Activated naive CD8-positive, alpha-beta T cell treated with anti-CD3 and anti-CD28 coated beads, Interleukin-2, amount 10 ng/mL, durations not matched to agents 7 days and 5 days (primary cell): ENCODE measurements around the gene PDIK1L. TPM values are rescaled to one million over a fixed set of nuclear protein-coding genes. Genes with fewer than 3 reads are reported as not detected.
"Not testable (repeated sequence)": the region's sequence is repeated elsewhere in the genome, so short reads cannot be mapped to it uniquely, and the experiment has no call there.

Experiments
- ATAC-seq: fragments of 150-1000 bp; cut with Tn5 transposase; one replicate; pipeline ENCODE4 v1.10.0; 2021; ENCODE audit warnings: low read depth, moderate library complexity
- POLR2A ChIA-PET: fragments of 350-600 bp; sonication (Branson Sonifier 250); formaldehyde crosslinking; loops from one replicate; lab custom pipeline; 2021; ENCODE audit warnings: antibody characterized with exemption; lab: Charles Lee
- DNase-seq: peaks from one replicate; pipeline ENCODE4 v3.0.0; 2021
- H3K27ac Mint-ChIP-seq: one replicate; pipeline ENCODE4 v1.8.0; 2022; ENCODE audit warnings: mild to moderate bottlenecking, mixed read lengths
- H3K27me3 Mint-ChIP-seq: one replicate; pipeline ENCODE4 v1.8.0; 2022; ENCODE audit warnings: mild to moderate bottlenecking, moderate library complexity, mixed read lengths
- H3K36me3 Mint-ChIP-seq: one replicate; pipeline ENCODE4 v1.8.0; 2021; ENCODE audit warnings: mild to moderate bottlenecking, mixed read lengths
- H3K4me1 Mint-ChIP-seq: one replicate; pipeline ENCODE4 v1.8.0; 2021; ENCODE audit warnings: mixed read lengths
- H3K4me3 Mint-ChIP-seq: one replicate; pipeline ENCODE4 v1.8.0; 2022; ENCODE audit warnings: mild to moderate bottlenecking, moderate library complexity, mixed read lengths
- H3K9me3 Mint-ChIP-seq: one replicate; pipeline ENCODE4 v1.8.0; 2021; ENCODE audit warnings: mixed read lengths
- total RNA-seq, 2 experiments: library from RNA; stranded (reverse); gene quantifications; one replicate each; pipeline ENCODE4 v1.2.3, GENCODE V29; 2021

Gene PDIK1L
- total RNA-seq, 2 experiments from 2014 or later = 21.2 to 22.1 TPM

GRCh38 chr1:26079178-26079563, 32.5 kb upstream of the PDIK1L start:
- no peak overlapping the region for H3K27ac Mint-ChIP-seq

GRCh38 chr1:26079960-26080814, 31.4 kb upstream of the PDIK1L start:
- H3K9me3 Mint-ChIP-seq = no peaks in the 10 kb centered on the region
- H3K27ac Mint-ChIP-seq = no peak overlapping the region
- POLR2A ChIA-PET = no interaction called here
- no peak overlapping the region for H3K4me3 Mint-ChIP-seq
- H3K36me3 Mint-ChIP-seq = no peaks in the 10 kb centered on the region
- H3K4me1 Mint-ChIP-seq = peaks cover 5% of the 10 kb centered on the region
- H3K27me3 Mint-ChIP-seq = peaks cover 28% of the 10 kb centered on the region
- ATAC-seq = no peak
- no peak for DNase-seq

More at GRCh38 chr1:26079178-26079563, 32.5 kb upstream of the PDIK1L start:
- POLR2A ChIA-PET = no interaction called here
- H3K27me3 Mint-ChIP-seq = peaks cover 29% of the 10 kb centered on the region
- DNase-seq = no peak
- no peaks in the 10 kb centered on the region for H3K36me3 Mint-ChIP-seq
- no peaks in the 10 kb centered on the region for H3K9me3 Mint-ChIP-seq
- peaks cover 5% of the 10 kb centered on the region for H3K4me1 Mint-ChIP-seq
- H3K4me3 Mint-ChIP-seq = no peak overlapping the region
- no peak for ATAC-seq

- no peaks in the 10 kb centered on the region for H3K9me3 Mint-ChIP-seq
- no peaks in the 10 kb centered on the region for H3K36me3 Mint-ChIP-seq
- peaks cover 27% of the 10 kb centered on the region for H3K27me3 Mint-ChIP-seq
- no peaks in the 10 kb centered on the region for H3K4me1 Mint-ChIP-seq
- no peak for ATAC-seq
- no peak overlapping the region for H3K4me3 Mint-ChIP-seq
- no peak overlapping the region for H3K27ac Mint-ChIP-seq
- POLR2A ChIA-PET = no interaction called here
- DNase-seq = no peak
Measured at GRCh38 chr1:26081267-26082019, 30.2 kb upstream of the PDIK1L start.

- ATAC-seq (no peak), DNase-seq (no peak)
- Mint-ChIP-seq H3K4me1 (no peaks in the 10 kb centered on the region), H3K4me3 (no peak overlapping the region), H3K9me3 (no peaks in the 10 kb centered on the region), H3K27me3 (peaks cover 32% of the 10 kb centered on the region), H3K27ac (no peak overlapping the region), H3K36me3 (no peaks in the 10 kb centered on the region)
- POLR2A ChIA-PET = no interaction called here
Measured at GRCh38 chr1:26082020-26082350, 29.6 kb upstream of the PDIK1L start.

GRCh38 chr1:26083208-26083607, 28.4 kb upstream of the PDIK1L start:
- no peak overlapping the region for H3K27ac Mint-ChIP-seq
- no peaks in the 10 kb centered on the region for H3K4me1 Mint-ChIP-seq
- POLR2A ChIA-PET = no interaction called here
- ATAC-seq (no peak), DNase-seq (no peak)
- H3K36me3 Mint-ChIP-seq = no peaks in the 10 kb centered on the region
- no peaks in the 10 kb centered on the region for H3K9me3 Mint-ChIP-seq
- H3K27me3 Mint-ChIP-seq = peaks cover 25% of the 10 kb centered on the region
- H3K4me3 Mint-ChIP-seq = no peak overlapping the region

- Mint-ChIP-seq H3K27me3 (peaks cover 25% of the 10 kb centered on the region), H3K9me3 (no peaks in the 10 kb centered on the region), H3K4me1 (no peaks in the 10 kb centered on the region), H3K4me3 (no peak overlapping the region), H3K36me3 (no peaks in the 10 kb centered on the region), H3K27ac (no peak overlapping the region)
- DNase-seq (no peak), ATAC-seq (no peak)
- POLR2A ChIA-PET = no interaction called here
Measured at GRCh38 chr1:26084091-26084561, 27.5 kb upstream of the PDIK1L start.

GRCh38 chr1:26084844-26085243, 26.8 kb upstream of the PDIK1L start:
- DNase-seq = no peak
- no peak overlapping the region for H3K27ac Mint-ChIP-seq
- H3K9me3 Mint-ChIP-seq = no peaks in the 10 kb centered on the region
- ATAC-seq = no peak
- H3K27me3 Mint-ChIP-seq = peaks cover 25% of the 10 kb centered on the region
- POLR2A ChIA-PET = no interaction called here
- H3K4me3 Mint-ChIP-seq = no peak overlapping the region
- H3K36me3 Mint-ChIP-seq = no peaks in the 10 kb centered on the region
- H3K4me1 Mint-ChIP-seq = no peaks in the 10 kb centered on the region

- ATAC-seq = no peak
- no peak overlapping the region for H3K4me3 Mint-ChIP-seq
- POLR2A ChIA-PET = no interaction called here
- no peak overlapping the region for H3K27ac Mint-ChIP-seq
- H3K36me3 Mint-ChIP-seq = no peaks in the 10 kb centered on the region
- H3K27me3 Mint-ChIP-seq = peaks cover 52% of the 10 kb centered on the region
- no peak for DNase-seq
- H3K4me1 Mint-ChIP-seq = no peaks in the 10 kb centered on the region
- no peaks in the 10 kb centered on the region for H3K9me3 Mint-ChIP-seq
Measured at GRCh38 chr1:26089125-26089524, 22.5 kb upstream of the PDIK1L start.

GRCh38 chr1:26090893-26091292, 20.7 kb upstream of the PDIK1L start:
- Mint-ChIP-seq H3K36me3 (no peaks in the 10 kb centered on the region), H3K4me3 (no peak overlapping the region), H3K27me3 (peaks cover 45% of the 10 kb centered on the region), H3K4me1 (no peaks in the 10 kb centered on the region), H3K9me3 (no peaks in the 10 kb centered on the region), H3K27ac (no peak overlapping the region)
- no peak for DNase-seq
- POLR2A ChIA-PET = no interaction called here
- ATAC-seq = no peak

- DNase-seq (no peak), ATAC-seq (no peak)
- POLR2A ChIA-PET = no interaction called here
- Mint-ChIP-seq H3K4me1 (no peaks in the 10 kb centered on the region), H3K27me3 (peaks cover 47% of the 10 kb centered on the region), H3K4me3 (no peak overlapping the region), H3K9me3 (no peaks in the 10 kb centered on the region), H3K36me3 (no peaks in the 10 kb centered on the region), H3K27ac (no peak overlapping the region)
Measured at GRCh38 chr1:26092422-26092821, 19.2 kb upstream of the PDIK1L start.

- POLR2A ChIA-PET = not testable (repeated sequence)
Measured at GRCh38 chr1:26093569-26093968, 18.1 kb upstream of the PDIK1L start.

GRCh38 chr1:26094076-26094669, 17.5 kb upstream of the PDIK1L start:
- ATAC-seq = no peak
- POLR2A ChIA-PET = no interaction called here
- H3K27ac Mint-ChIP-seq = no peak overlapping the region
- H3K27me3 Mint-ChIP-seq = peaks cover 52% of the 10 kb centered on the region
- no peaks in the 10 kb centered on the region for H3K9me3 Mint-ChIP-seq
- H3K36me3 Mint-ChIP-seq = no peaks in the 10 kb centered on the region
- no peak overlapping the region for H3K4me3 Mint-ChIP-seq
- DNase-seq = no peak
- H3K4me1 Mint-ChIP-seq = peaks cover 5% of the 10 kb centered on the region

More at GRCh38 chr1:26093569-26093968, 18.1 kb upstream of the PDIK1L start:
- H3K36me3 Mint-ChIP-seq, H3K4me1 Mint-ChIP-seq, DNase-seq, H3K4me3 Mint-ChIP-seq, H3K27ac Mint-ChIP-seq, H3K9me3 Mint-ChIP-seq, ATAC-seq: not testable (repeated sequence)
- peaks cover 51% of the 10 kb centered on the region for H3K27me3 Mint-ChIP-seq

- Mint-ChIP-seq H3K27me3 (peaks cover 50% of the 10 kb centered on the region), H3K4me1 (peaks cover 5% of the 10 kb centered on the region), H3K36me3 (no peaks in the 10 kb centered on the region), H3K27ac (no peak overlapping the region), H3K9me3 (no peaks in the 10 kb centered on the region), H3K4me3 (no peak overlapping the region)
- ATAC-seq (no peak), DNase-seq (no peak)
- POLR2A ChIA-PET = no interaction called here
Measured at GRCh38 chr1:26094677-26095383, 16.8 kb upstream of the PDIK1L start.
